HepG2 (cell line): ENCODE results near the gene LHX3.

ENCODE experiments used
- ADNP ChIP-seq: sonication (generic); formaldehyde crosslinking; IDR thresholded peaks from 2 replicates; pipeline ENCODE4 v1.4.0; 2020; ENCODE audit warnings: missing genetic modification reagents
- ARNT2 ChIP-seq: sonication (generic); formaldehyde crosslinking; IDR thresholded peaks from 2 replicates; pipeline ENCODE4 v1.8.0; 2022; ENCODE audit warnings: mild to moderate bottlenecking, low read depth, missing genetic modification reagents, moderate library complexity
- KDM1A ChIP-seq: IDR thresholded peaks from 2 replicates; pipeline ENCODE4 v1.6.1; 2016; ENCODE audit warnings: missing compliant biosample characterization
- MYNN ChIP-seq: sonication (generic); formaldehyde crosslinking; IDR thresholded peaks from 2 replicates; pipeline ENCODE4 v1.4.0; 2020; ENCODE audit warnings: mild to moderate bottlenecking, low read depth, missing genetic modification reagents
- POLR2A ChIP-seq, 2 experiments: IDR thresholded peaks; 2 replicates each; pipeline ENCODE4 v1.6.1; 2011; ENCODE audit warnings: low read depth in 2 of 2, low read length in 2 of 2, mild to moderate bottlenecking in 1 of 2, moderate library complexity in 1 of 2; ENCODE audit not compliant: insufficient read depth in 1 of 2
- RFX3 ChIP-seq: IDR thresholded peaks from 2 replicates; pipeline ENCODE4 v1.6.1; 2016; ENCODE audit warnings: missing biosample characterization, missing genetic modification reagents
- SIN3A ChIP-seq: IDR thresholded peaks from 2 replicates; pipeline ENCODE4 v1.6.1; 2011; ENCODE audit warnings: low read depth, mild to moderate bottlenecking, control low read depth, low read length, borderline replicate concordance
- TAF1 ChIP-seq: sonication (generic); formaldehyde crosslinking; IDR thresholded peaks from 2 replicates; pipeline ENCODE4 v1.4.0; 2020; ENCODE audit warnings: missing genetic modification reagents
- YY1 ChIP-seq: IDR thresholded peaks from 2 replicates; pipeline ENCODE4 v1.6.1; 2011; ENCODE audit warnings: low read length, low read depth, moderate library complexity, mild to moderate bottlenecking; ENCODE audit not compliant: insufficient read depth, insufficient replicate concordance
- ZBTB8A ChIP-seq: sonication (generic); formaldehyde crosslinking; IDR thresholded peaks from 2 replicates; pipeline ENCODE4 v1.4.0; 2020; ENCODE audit warnings: mild to moderate bottlenecking, low read depth, missing genetic modification reagents, borderline replicate concordance
- ZKSCAN8 ChIP-seq: IDR thresholded peaks from 2 replicates; pipeline ENCODE4 v1.6.1; 2016; ENCODE audit warnings: borderline replicate concordance, missing genetic modification reagents, missing compliant biosample characterization
- ZNF331 ChIP-seq: sonication (generic); formaldehyde crosslinking; IDR thresholded peaks from 2 replicates; pipeline ENCODE4 v1.4.0; 2020; ENCODE audit warnings: missing genetic modification reagents
- ZNF441 ChIP-seq: sonication (generic); formaldehyde crosslinking; IDR thresholded peaks from 2 replicates; pipeline ENCODE4 v1.7.0; 2021; ENCODE audit warnings: missing genetic modification reagents, borderline replicate concordance
- TF ChIP-seq, protein P1 (sequence below): sonication (generic); formaldehyde crosslinking; IDR thresholded peaks from 2 replicates; pipeline ENCODE4 v1.5.0; 2020; ENCODE audit warnings: mild to moderate bottlenecking, missing genetic modification reagents, moderate library complexity

DNA sequence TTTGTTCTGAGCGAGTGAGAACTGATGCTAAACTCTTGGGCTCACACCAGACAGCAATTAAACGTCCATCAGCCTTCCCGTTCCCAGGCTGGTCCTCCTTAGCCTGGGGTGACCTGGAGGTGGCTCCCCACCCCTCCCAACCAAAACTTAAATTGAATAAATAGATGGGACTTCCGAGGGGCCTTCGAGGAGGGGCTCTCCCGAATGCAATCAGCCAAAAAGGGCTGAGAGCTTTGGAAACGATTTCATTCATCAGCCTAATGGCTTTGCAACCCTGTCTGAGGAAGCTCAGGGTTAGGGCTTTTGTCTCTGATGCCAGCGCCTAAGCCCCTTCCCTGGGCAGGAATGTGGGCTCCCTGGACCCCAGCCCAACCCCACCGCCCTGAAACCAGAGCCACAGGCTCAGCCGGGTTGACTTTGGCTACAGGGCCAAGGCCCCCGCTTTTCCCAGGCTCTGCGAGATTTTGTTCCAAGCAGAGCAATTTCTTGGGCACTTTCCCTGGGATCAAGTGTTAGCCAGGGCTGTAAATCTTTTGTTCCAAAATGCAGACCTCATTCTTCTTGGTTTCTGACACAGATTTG, 29.2 kb downstream of the LHX3 start:
- no peak for TF ChIP-seq ZKSCAN8
- TF ChIP-seq ZNF331, result no peak
- no peak for TF ChIP-seq YY1
- TF ChIP-seq ZNF441, result no peak
- TF ChIP-seq POLR2A (IDR thresholded peaks at IDR 0.05; ENCODE audit: insufficient read depth in 1 of 2, low read depth in 2 of 2, low read length in 2 of 2), result no peak
- no peak for TF ChIP-seq MYNN (CRISPR knock-in tag)
- TF ChIP-seq KDM1A (CRISPR knock-in tag), result no peak
- no peak for TF ChIP-seq RFX3 (CRISPR knock-in tag)
- TF ChIP-seq ADNP (CRISPR knock-in tag), result no peak
- no peak for TF ChIP-seq TAF1 (CRISPR knock-in tag)
- no peak for TF ChIP-seq SIN3A
- TF ChIP-seq ZBTB8A (CRISPR knock-in tag), result no peak
- no peak for TF ChIP-seq ARNT2 (CRISPR knock-in tag)
- TF ChIP-seq, protein P1, sequence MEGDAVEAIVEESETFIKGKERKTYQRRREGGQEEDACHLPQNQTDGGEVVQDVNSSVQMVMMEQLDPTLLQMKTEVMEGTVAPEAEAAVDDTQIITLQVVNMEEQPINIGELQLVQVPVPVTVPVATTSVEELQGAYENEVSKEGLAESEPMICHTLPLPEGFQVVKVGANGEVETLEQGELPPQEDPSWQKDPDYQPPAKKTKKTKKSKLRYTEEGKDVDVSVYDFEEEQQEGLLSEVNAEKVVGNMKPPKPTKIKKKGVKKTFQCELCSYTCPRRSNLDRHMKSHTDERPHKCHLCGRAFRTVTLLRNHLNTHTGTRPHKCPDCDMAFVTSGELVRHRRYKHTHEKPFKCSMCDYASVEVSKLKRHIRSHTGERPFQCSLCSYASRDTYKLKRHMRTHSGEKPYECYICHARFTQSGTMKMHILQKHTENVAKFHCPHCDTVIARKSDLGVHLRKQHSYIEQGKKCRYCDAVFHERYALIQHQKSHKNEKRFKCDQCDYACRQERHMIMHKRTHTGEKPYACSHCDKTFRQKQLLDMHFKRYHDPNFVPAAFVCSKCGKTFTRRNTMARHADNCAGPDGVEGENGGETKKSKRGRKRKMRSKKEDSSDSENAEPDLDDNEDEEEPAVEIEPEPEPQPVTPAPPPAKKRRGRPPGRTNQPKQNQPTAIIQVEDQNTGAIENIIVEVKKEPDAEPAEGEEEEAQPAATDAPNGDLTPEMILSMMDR (CRISPR knock-in tag), result no peak
